GM18873 (cell line): ENCODE results near the gene FAM222A.

ENCODE experiments used
- ATAC-seq: cut with Tn5 transposase; IDR thresholded peaks from one replicate; pipeline ENCODE4 v1.9.1; 2021; ENCODE audit warnings: mild to moderate bottlenecking, moderate library complexity, moderate number of reproducible peaks; ENCODE audit not compliant: unreplicated experiment, low FRiP score

FAM222A gene

GRCh38 chr12:109770104-109770860, 56.7 kb downstream of the FAM222A start:
- no peak for ATAC-seq

GRCh38 chr12:109770861-109771670, 57.4 kb downstream of the FAM222A start:
- ATAC-seq, result no peak

- no peak for ATAC-seq
These were observed 58.4 kb downstream of the FAM222A start for GRCh38 chr12:109771746-109772621.

GRCh38 chr12:109772622-109773321, 59.1 kb downstream of the FAM222A start:
- ATAC-seq, result no peak

- no peak for ATAC-seq
These were observed 59.9 kb downstream of the FAM222A start for GRCh38 chr12:109773384-109774011.

GRCh38 chr12:109775172-109775881, 61.7 kb downstream of the FAM222A start:
- ATAC-seq, result no peak

- no peak for ATAC-seq
These were observed 63.0 kb downstream of the FAM222A start for GRCh38 chr12:109776624-109777023.

- no peak for ATAC-seq
These were observed 63.9 kb downstream of the FAM222A start for GRCh38 chr12:109777544-109777943.

- ATAC-seq, result no peak
These were observed 65.1 kb downstream of the FAM222A start for GRCh38 chr12:109778684-109779083.

- ATAC-seq, result no peak
These were observed 65.8 kb downstream of the FAM222A start for GRCh38 chr12:109779382-109779781.

- no peak for ATAC-seq
These were observed 68.2 kb downstream of the FAM222A start for GRCh38 chr12:109781668-109782325.

- ATAC-seq, result no peak
These were observed 68.7 kb downstream of the FAM222A start for GRCh38 chr12:109782326-109782703.

GRCh38 chr12:109783135-109783964, 69.7 kb downstream of the FAM222A start:
- no peak for ATAC-seq

- ATAC-seq, result no peak
These were observed 70.3 kb downstream of the FAM222A start for GRCh38 chr12:109783965-109784244.

- no peak for ATAC-seq
These were observed 72.2 kb downstream of the FAM222A start for GRCh38 chr12:109785854-109786253.

GRCh38 chr12:109786799-109787198, 73.2 kb downstream of the FAM222A start:
- ATAC-seq, result no peak

GRCh38 chr12:109789526-109790048, 76.0 kb downstream of the FAM222A start:
- no peak for ATAC-seq

GRCh38 chr12:109792992-109793391, 79.4 kb downstream of the FAM222A start:
- ATAC-seq, result no peak
